PC-9 (cell line): ENCODE data around the gene NISCH. TPM values are rescaled to one million over a fixed set of nuclear protein-coding genes. Genes with fewer than 3 reads are reported as not detected.

Experiments
- BruUV-seq: library from RNA; stranded (reverse); fragments of 400-500 nt; replicated peaks from 2 replicates; lab custom pipeline; 2021; lab: Mats Ljungman, UMichigan
- CTCF ChIA-PET: fragments of 300-600 bp; sonication (Branson Sonifier 250); formaldehyde crosslinking; loops from one replicate; lab custom pipeline; 2022; ENCODE audit warnings: antibody characterized with exemption; lab: Charles Lee
- POLR2A ChIA-PET: fragments of 300-600 bp; sonication (Branson Sonifier 250); formaldehyde crosslinking; loops from one replicate; lab custom pipeline; 2022; ENCODE audit warnings: antibody characterized with exemption; ENCODE audit not compliant: unreplicated experiment; lab: Charles Lee
- DNase-seq, 2 experiments: peaks; one replicate each; pipeline versions ENCODE4 v3.0.0 to v3.0.0-alpha.2; 2015 to 2022; ENCODE audit warnings: mixed read lengths in 1 of 2
- H2AFZ ChIP-seq: fragments of 200-600 bp; sonication (generic); 2 replicates; pipeline ENCODE4 v1.8.1; 2017; ENCODE audit warnings: antibody characterized with exemption
- H3F3A ChIP-seq: fragments of 200-600 bp; sonication (generic); 2 replicates; pipeline ENCODE4 v1.8.1; 2017; ENCODE audit warnings: antibody characterized with exemption, mild to moderate bottlenecking, low read depth; ENCODE audit not compliant: insufficient read depth
- H3K27ac ChIP-seq: fragments of 200-600 bp; sonication (generic); 2 replicates; pipeline ENCODE4 v1.6.1; 2016; ENCODE audit warnings: mixed run types
- H3K27me3 ChIP-seq: fragments of 200-600 bp; sonication (generic); 2 replicates; pipeline ENCODE4 v1.6.1; 2016; ENCODE audit warnings: low read depth, mixed run types; ENCODE audit not compliant: insufficient read depth
- H3K36me3 ChIP-seq: fragments of 200-600 bp; sonication (generic); 2 replicates; pipeline ENCODE4 v1.6.1; 2016; ENCODE audit warnings: low read depth, mixed run types
- H3K4me1 ChIP-seq: fragments of 200-600 bp; sonication (generic); replicated peaks from 2 replicates; pipeline ENCODE4 v1.6.1; 2016; ENCODE audit warnings: mixed run types; ENCODE audit not compliant: insufficient read depth
- H3K4me2 ChIP-seq: fragments of 200-600 bp; sonication (generic); 2 replicates; pipeline ENCODE4 v1.6.1; 2017; ENCODE audit warnings: mixed run types
- H3K4me3 ChIP-seq: fragments of 200-600 bp; sonication (generic); 2 replicates; pipeline ENCODE4 v1.6.1; 2016; ENCODE audit warnings: mixed run types
- H3K79me2 ChIP-seq: fragments of 200-600 bp; sonication (generic); 2 replicates; pipeline ENCODE4 v1.6.1; 2017; ENCODE audit warnings: low read depth, mixed run types
- H3K9me2 ChIP-seq: fragments of 200-600 bp; sonication (generic); 2 replicates; pipeline ENCODE4 v1.8.1; 2017; ENCODE audit warnings: mild to moderate bottlenecking; ENCODE audit not compliant: insufficient read depth
- H3K9me3 ChIP-seq: fragments of 200-600 bp; sonication (generic); 2 replicates; pipeline ENCODE4 v1.8.1; 2016; ENCODE audit warnings: low read depth; ENCODE audit not compliant: insufficient read depth
- H4K20me1 ChIP-seq: fragments of 200-600 bp; sonication (generic); 2 replicates; pipeline ENCODE4 v1.8.1; 2017; ENCODE audit not compliant: insufficient read depth
- CTCF ChIP-seq: fragments of 200-600 bp; sonication (generic); conservative IDR thresholded peaks from 2 replicates; pipeline ENCODE4 v1.6.1; 2017; ENCODE audit warnings: mixed run types, antibody characterized with exemption, mild to moderate bottlenecking, moderate library complexity
- EZH2 ChIP-seq: fragments of 200-600 bp; sonication (generic); IDR thresholded peaks from 2 replicates; pipeline ENCODE4 v1.8.0; 2017; ENCODE audit warnings: antibody characterized with exemption, low read depth
- intact Hi-C: fragments of 100-400 bp; cut with micrococcal nuclease; formaldehyde crosslinking; loops from one replicate; pipeline ENCODE4 v1.10.0; 2022; ENCODE audit not compliant: unreplicated experiment
- total RNA-seq: library from RNA; stranded (reverse); gene quantifications from 2 replicates; pipeline ENCODE4 v1.2.3, GENCODE V29; 2021

NISCH gene
- total RNA-seq, 1 experiment from 2014 or later: 66.1 TPM

GRCh38 chr3:52502001-52502400, 46.6 kb downstream of the NISCH start:
- DNase-seq: no peak
- CTCF ChIA-PET: no interaction called here
- no peak overlapping the region for H3K27ac ChIP-seq
- H3K36me3 ChIP-seq: no peaks in the 10 kb centered on the region
- no peak for TF ChIP-seq EZH2
- TF ChIP-seq CTCF: no peak
- no peak overlapping the region for H3K4me2 ChIP-seq
- no TSS peak for BruUV-seq
- POLR2A ChIA-PET: no interaction called here
- no peak overlapping the region for H2AFZ ChIP-seq
- no peaks in the 10 kb centered on the region for H3K9me2 ChIP-seq
- H3K79me2 ChIP-seq: no peaks in the 10 kb centered on the region
- no peaks in the 10 kb centered on the region for H3F3A ChIP-seq
- H3K4me1 ChIP-seq: 0 out of 2 replicates have a peak, but pooled peaks cover 3% of the 10 kb centered on the region
- no peaks in the 10 kb centered on the region for H4K20me1 ChIP-seq
- intact Hi-C loops: no loop called here
- no peaks in the 10 kb centered on the region for H3K27me3 ChIP-seq
- no peaks in the 10 kb centered on the region for H3K9me3 ChIP-seq
- no peak overlapping the region for H3K4me3 ChIP-seq

DNA sequence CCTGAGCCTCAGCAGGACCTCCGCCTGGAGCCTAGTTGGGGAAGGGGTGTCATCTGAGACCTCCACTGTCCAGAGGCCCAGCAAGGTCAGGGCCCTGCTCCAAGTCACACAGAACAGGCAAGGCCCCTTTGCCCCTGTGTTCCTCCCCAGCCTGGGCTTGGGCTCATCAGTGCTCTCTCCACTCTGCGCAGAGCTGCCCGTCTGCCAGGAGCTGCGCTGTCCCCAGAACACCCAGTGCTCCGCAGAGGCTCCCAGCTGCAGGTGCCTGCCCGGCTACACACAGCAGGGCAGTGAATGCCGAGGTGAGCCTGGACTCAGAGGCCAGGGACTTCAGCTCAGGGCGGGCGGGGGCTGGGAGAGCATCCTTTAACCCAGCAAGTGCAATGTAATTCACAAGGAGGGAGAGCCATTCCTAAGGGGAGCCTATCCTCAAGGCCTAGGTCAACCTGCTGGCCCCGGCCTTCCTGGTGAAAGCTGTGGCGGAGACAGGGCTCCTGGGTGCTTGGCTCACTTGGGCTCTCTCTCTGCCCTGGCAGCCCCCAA, 47.5 kb downstream of the NISCH start:
- H2AFZ ChIP-seq: no peak overlapping the region
- H4K20me1 ChIP-seq: no peaks in the 10 kb centered on the region
- ChIA-PET POLR2A (no interaction called here), CTCF (no interaction called here)
- intact Hi-C loops: no loop called here
- no peak overlapping the region for H3K27ac ChIP-seq
- no TSS peak for BruUV-seq
- no peak for DNase-seq
- H3K4me1 ChIP-seq: 0 out of 2 replicates have a peak, but pooled peaks cover 4% of the 10 kb centered on the region
- H3K4me2 ChIP-seq: no peak overlapping the region
- no peaks in the 10 kb centered on the region for H3K9me2 ChIP-seq
- H3K27me3 ChIP-seq: no peaks in the 10 kb centered on the region
- H3K4me3 ChIP-seq: no peak overlapping the region
- H3K36me3 ChIP-seq: no peaks in the 10 kb centered on the region
- TF ChIP-seq CTCF (no peak), EZH2 (no peak)
- H3K9me3 ChIP-seq: no peaks in the 10 kb centered on the region
- H3F3A ChIP-seq: no peaks in the 10 kb centered on the region
- H3K79me2 ChIP-seq: no peaks in the 10 kb centered on the region

DNA sequence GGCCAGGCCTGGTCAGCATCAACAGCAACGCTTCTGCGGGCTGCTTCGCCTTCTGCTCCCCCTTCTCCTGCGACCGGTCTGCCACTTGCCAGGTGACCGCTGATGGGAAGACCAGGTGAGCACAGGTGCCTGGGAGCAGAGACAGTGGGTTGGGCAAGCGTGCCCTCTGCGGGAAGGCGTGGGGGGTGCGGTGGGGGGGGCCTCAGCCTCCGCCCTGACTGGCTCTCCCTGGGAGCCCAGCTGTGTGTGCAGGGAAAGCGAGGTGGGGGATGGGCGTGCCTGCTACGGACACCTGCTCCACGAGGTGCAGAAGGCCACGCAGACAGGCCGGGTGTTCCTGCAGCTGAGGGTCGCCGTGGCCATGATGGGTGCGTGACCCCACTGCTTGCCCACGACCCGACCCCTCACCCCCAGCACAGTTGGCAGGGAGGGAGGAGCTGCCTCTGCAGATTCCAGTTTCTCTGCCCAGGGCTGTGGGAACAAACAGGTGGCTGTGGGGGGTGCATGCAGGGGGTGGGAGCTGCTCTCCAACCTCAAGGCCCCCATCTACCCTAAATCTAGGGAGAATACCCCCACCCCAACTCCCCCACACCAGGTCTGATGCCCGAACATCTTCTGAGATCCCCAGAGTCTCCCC, 48.5 kb downstream of the NISCH start:
- intact Hi-C loops: no loop called here
- Histone ChIP-seq H3K27ac (no peak overlapping the region), H3K9me2 (no peaks in the 10 kb centered on the region), H3K27me3 (no peaks in the 10 kb centered on the region), H3K9me3 (no peaks in the 10 kb centered on the region), H3F3A (no peaks in the 10 kb centered on the region), H2AFZ (no peak overlapping the region), H3K4me1 (0 out of 2 replicates have a peak, but pooled peaks cover 4% of the 10 kb centered on the region), H4K20me1 (no peaks in the 10 kb centered on the region), H3K4me2 (no peak overlapping the region), H3K79me2 (no peaks in the 10 kb centered on the region), H3K4me3 (no peak overlapping the region), H3K36me3 (no peaks in the 10 kb centered on the region)
- ChIA-PET POLR2A (no interaction called here), CTCF (no interaction called here)
- DNase-seq: no peak
- no peak for TF ChIP-seq CTCF
- TF ChIP-seq EZH2: no peak
- no TSS peak for BruUV-seq
